Activated CD4-positive, alpha-beta T cell treated with anti-CD3 and anti-CD28 coated beads, Interleukin-2, Interleukin-6, amounts not matched to agents 100 ng/mL and 50 ng/mL, durations not matched to agents 16 hours and 8 hours (primary cell): Measurements from ENCODE around the gene SLFN12L.
A peak's percentile ranks its signal among the peaks of the same experiment; 100 is the strongest.
"Not testable (repeated sequence)": the region's sequence is repeated elsewhere in the genome, so short reads cannot be mapped to it uniquely, and the experiment has no call there.

Experiments
- DNase-seq: peaks from one replicate; pipeline ENCODE4 v3.0.0-alpha.2; 2020

Gene SLFN12L

GRCh38 chr17:35493040-35493439, 44.4 kb downstream of the SLFN12L start:
- DNase-seq = no peak

- no peak for DNase-seq
Observed at GRCh38 chr17:35491417-35491816, 46.1 kb downstream of the SLFN12L start.

DNA sequence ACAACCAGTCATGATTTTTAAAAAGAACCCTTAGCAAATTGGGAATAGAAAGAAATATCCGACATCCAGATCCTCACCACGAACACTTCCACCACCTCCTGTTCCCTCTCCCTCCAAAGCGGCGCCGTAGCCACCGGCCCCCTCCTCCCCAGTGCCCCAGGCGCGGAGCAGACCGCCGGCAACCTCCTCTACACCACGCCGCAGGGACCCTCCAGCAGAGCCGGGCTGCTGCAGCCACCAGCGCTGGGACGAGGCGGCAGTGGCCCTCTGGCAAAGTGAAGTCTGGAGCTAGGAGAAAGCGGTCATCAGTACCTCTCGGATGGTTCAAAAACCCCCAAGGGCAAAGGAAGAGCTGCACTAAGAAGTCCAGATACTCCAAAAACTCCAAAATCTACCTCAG, 47.5 kb downstream of the SLFN12L start:
- no peak for DNase-seq

DNA sequence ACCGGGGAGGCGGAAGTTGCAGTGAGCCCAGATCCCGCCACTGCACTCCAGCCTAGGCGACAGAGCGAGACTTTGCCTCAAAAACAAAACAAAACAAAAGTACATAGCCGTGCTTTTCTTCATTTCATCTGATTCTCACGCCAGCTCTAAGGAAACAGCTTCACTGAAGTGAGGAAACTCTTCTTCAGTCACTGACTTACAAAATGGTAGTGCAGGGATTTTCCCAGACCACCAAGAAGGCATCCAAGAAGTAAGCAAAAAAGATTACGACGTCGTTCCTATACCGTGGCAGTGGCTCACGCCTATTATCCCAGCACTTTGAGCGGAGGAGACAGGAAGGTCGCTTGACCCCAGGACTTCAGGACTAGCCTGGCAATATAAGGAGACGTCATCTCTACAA, 48.5 kb downstream of the SLFN12L start:
- no peak for DNase-seq

DNA sequence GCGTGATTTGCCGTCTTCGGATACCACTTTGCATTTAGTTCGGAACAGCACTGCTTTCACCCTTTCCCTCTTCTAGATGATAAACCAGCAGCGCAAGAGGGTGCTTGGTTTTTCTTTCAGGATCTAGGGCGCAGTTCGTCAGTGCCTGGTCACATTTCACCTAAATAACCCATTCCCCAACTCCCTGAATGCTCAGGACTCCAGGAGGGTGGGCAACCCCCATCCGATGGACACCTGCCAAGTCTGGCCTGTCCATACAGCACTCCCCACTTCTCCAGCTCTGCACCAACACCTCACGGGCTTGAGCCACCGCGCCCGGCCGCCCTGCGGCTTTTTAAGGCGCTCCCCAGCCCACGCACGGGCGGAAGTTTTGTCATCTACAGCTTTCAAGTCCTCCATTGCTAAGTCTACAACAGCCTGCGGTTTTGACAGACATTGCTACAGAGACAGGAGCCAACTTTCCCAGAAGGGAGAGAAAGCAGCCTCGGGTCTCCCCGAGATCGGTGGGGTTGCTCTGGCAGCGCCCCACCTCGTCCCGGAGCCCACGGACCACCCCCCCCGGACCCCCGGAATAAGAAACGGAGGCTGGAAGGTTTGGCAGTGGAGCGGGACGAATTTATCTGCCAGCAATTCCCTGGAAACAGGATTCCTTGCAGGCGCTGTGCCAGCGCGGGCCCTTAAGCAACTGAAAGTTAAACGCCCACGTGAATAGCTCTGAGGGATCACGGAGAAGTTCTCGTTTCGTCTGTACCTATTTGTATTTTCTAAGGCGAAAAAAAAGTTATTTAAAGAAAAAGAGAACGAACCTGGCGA, 50.4 kb downstream of the SLFN12L start:
- DNase-seq = peak; percentile 85

DNA sequence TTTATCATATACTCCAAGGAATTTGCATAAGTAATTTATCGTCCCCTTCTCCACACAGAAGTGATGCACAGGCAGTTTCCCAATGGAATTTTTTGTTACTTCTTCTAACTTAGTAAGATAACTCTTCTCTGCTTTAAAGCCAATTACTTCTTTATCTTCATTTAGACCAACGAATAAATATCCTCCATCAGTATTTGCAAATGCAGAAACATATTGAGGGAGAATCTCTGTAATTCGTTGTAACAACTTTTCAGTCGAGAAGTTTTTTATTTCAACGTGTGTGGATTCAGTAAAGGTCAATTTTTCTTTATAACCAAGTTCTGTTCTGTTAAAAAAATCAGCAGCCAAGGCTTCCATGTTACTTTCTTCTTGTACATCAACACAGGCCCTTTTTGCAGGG, 58.2 kb downstream of the SLFN12L start:
- DNase-seq = no peak

DNA sequence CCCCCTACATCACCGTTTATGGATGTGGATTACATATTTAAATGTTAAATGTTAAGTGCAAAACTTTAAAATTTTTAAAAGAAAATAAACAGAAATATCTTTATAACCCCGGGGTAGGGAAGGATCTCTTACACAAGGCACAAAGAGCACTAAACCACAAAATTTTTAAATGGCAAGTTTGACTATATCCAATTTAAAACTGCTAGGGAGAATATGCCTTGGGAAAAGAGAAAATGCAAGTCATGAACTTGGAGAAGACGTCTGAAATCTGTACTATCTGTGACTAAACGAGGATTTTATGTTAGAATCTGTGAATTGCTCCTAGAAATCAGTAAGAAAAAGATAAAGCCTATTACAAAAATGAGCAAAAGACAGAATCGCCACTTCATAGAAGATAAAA, 60.2 kb downstream of the SLFN12L start:
- DNase-seq = no peak

GRCh38 chr17:35476283-35476820, 61.1 kb downstream of the SLFN12L start:
- DNase-seq = no peak

- no peak for DNase-seq
Observed at GRCh38 chr17:35468475-35468874, 69.0 kb downstream of the SLFN12L start.

DNA sequence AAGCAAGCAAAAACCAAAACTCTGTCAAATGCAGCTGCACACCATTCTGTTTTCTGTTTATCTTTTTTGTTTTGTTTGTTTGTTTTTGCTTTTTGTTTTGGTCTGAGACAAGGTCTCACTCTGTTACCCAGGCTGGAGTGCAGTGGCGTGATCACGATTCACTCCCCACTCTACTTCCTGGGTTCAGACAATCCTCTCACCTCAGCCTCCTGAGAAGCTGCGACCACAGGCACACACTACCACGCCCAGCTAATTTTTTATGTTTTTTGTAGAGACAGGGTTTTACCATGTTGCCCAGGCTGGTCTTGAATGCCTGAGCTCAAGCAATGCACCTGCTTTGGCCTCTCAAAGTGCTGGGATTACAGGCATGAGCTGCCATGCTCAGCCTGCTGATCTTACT, 69.7 kb downstream of the SLFN12L start:
- DNase-seq = peak; percentile 11

DNA sequence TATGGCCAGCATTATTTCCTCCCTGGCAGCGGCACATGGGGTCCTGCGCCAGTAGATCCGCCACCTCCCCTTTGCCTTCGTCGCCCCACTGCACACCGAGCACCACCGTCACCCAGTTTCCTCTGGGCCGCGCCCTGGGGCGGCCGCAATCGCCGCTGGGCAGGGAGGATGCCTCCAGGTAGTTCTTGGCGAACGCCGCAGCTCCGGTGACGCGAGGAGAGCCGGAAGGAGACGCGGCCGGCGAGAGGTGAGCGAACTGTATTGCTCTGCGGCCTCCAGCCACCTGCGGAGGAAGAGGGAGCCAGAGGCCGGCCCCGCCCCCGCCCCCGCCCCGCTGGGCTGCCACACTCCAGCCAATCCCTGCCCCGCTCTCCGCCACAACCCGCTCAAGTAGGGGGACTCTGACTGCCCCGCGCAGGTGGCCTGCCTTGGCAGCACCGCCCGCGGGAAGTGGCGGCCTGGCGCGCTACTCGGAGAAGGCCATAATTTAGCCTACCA, 77.1 kb downstream of the SLFN12L start:
- DNase-seq = peak; percentile 52

DNA sequence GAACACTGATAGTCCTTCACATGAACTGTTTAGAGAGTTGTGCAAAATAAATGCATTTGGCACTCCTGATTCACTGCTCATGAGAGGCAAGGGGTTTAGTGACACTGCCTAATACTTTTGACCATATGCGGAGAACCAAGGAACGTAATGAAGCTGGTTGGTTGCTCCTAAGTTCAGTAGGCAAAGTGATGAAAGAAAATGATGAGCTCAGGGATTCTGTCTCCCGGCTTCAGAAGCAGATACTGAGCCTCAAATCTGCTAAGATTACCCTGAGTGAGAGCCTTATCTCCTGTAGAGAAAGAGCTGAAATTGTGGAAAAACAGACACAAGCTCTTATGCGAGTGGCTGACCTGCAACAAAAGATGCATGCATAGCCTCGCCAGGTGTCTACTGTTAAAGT, 83.4 kb downstream of the SLFN12L start:
- DNase-seq = not testable (repeated sequence)

- DNase-seq = no peak
Observed at GRCh38 chr17:35453171-35453570, 84.3 kb downstream of the SLFN12L start.

DNA sequence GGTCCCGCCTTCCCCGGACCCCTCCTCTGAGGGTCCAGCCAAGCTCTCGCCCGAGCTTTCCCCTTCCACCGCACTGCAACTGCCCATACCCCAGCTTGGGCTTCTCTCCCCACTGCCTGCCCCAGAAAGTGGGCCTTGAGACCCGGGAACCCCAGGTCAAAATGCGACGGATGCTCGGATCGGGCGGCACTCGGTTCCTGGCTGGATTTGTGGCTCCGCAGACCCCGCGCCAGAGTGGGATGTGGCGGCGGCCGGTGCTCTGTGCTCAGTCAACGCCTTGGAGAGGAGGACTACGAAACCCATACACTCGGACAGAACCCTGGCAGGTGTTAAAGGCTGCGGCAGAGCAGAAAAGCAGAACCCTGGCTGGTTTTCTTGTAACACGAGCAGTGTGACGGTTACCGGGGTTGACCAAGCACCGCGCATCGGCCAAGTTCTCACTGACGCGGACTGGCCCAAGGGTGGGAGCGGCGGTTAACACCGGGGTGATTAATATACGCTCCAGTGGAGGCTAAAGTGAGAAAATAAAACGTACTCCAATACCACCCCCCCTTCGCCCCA, 88.0 kb downstream of the SLFN12L start:
- DNase-seq = no peak

DNA sequence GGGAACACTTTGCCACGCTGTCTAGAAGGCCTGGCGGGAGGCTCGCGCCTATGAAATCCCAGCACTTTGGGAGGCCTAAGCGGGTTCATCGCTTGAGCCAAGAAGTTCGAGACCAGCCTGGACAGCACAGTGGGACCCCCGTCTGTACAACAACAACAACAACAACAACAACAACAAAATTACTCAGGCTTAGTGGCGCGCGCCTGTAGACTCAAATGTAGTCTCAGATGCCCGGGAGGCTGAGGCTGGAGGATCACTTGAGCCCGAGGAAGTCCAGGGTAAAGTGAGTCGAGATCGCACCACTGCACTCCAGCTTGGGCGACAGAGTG, 88.6 kb downstream of the SLFN12L start:
- no peak for DNase-seq

- peak; percentile 94 for DNase-seq
Observed at GRCh38 chr17:35448214-35448898, 89.1 kb downstream of the SLFN12L start, which contains the start of gene SLFN13. Gene SLFN13, minus strand, starts transcription at chr17:35448766. Its CDS starts 3,086 bp downstream, at chr17:35445680.

DNA sequence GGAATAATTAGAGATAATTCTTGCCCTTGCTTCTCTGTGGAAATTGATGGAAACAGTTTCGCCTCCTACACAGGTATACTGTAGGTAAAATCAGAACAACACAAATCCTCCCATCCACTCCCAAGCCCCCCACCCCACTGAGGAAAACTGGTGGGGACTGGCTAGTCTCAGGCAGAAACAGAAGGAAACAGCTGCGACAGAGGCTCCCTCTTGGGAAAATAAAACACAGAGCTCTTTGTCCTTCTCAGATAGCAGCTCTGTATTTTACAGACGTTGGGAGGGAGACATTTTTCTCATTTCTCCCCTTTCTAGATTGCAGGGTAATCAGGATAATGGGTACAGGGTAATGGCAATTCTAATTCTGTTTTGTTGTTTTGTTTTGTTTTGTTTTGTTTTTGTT, 90.0 kb downstream of the SLFN12L start:
- DNase-seq = no peak

GRCh38 chr17:35438433-35438832, 99.0 kb downstream of the SLFN12L start:
- no peak for DNase-seq

DNA sequence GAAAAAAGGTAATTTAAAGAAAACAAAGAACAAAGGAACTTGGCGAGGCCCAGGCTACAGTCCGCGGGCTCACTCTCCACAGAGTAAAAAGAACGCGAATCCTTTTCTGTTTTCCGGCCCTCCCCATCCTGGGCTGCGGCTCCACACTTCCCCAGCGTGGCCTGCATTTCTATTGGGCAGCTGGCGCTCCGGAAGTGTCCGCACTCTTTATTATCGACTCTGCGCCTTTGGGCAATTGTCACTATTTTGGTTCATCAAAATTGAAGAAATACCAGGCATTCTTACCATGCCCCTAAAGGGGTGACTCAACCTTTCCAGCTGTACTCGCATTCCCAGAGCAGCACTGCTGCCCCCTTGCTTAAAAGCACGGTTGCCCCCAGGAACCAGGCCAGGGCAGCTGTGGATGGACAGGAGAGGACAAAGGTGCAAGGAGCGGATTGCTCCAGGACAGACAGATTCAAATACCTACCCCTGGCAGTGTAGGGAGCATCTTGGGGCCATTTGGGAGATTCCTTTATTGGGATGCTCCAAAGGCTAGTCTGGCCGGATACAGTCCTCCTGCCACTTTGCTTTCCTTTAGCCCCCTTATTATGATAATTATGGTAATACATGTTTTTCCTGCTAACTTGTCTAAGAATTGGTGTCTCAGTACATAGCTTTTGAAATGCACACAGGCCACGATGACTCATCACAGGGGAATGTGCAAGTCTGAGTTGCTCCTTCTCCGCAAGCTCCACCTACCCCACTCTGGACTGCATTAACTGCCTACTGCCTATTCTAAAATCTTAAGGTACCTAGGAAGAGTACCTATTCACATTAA, 104.2 kb downstream of the SLFN12L start:
- peak; percentile 86 for DNase-seq

DNA sequence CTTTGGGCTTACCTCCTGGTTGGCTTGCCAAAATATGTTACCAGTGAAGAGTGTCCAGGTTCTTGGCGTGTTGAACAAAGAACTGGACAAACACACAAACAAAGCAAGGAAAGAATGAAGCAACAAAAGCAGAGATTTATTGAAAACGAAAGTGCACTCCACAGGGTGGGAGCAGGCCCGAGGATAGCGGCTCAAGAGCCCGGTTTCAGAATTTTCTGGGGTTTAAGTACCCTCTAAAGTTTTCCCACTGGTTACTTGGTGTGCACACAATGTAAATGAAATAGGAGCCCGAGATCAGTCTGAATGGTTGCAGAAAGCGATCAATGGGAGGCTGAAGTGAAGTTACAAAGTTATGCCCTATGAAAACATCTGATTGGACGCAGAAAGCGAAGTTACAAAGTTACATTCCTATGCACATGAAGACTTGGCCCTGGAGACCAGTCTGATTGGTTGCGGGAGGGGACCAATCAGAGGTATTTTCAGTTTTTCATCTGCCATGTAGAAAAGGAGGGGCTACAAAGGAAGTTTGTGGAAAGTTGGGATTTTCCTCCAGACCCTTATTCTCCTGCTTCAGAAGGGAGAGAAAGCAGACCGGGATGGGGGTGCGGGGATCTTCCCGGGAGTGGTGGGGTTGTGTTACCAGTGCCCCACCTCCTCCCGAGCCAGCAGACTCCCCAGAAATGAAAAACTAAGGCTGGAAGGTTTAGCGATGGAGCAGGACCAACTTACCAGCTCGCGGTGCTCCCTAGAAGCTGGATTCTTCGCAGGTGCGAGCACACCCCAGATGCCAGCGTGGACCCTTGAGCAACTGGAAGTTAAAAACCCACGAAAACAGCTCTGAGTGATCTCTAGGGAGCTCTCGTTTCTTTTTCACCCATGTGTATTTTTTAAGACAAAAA, 105.1 kb downstream of the SLFN12L start, which contains the start of gene SLFN12:
Gene SLFN12 (minus strand): TSS at position 325 of the 899 bp plus-strand sequence. CDS start 9,472 bp downstream, outside the sequence.
- peak; percentile 77 for DNase-seq

DNA sequence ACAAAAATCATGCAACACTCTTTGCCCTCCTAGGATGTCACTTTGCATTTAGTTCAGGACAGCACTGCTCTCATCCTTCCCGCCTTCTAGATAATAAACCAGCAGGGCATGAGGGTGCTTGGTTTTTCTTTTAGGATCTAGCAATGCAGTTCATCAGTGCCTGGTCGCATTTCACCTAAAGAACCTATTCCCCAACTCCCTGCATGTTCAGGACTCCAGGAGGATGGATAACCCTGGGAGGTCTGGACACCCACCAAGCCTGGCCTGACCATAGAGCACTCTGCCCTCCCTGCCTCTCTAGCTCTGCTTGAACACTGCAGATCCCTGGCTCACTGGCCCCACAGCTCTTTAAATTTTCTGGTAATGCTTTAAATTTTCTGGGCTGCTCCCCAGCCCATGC, 107.8 kb downstream of the SLFN12L start:
- no peak for DNase-seq

- no peak for DNase-seq
Observed at GRCh38 chr17:35428229-35428628, 109.2 kb downstream of the SLFN12L start.
